PC-3 (cell line): ENCODE results near the gene AGAP1.

Experiments used
- CTCF ChIP-seq: fragments of 300-600 bp; sonication (generic); conservative IDR thresholded peaks from 2 replicates; pipeline ENCODE4 v1.5.1; 2017; ENCODE audit warnings: antibody characterized with exemption, low read depth, mild to moderate bottlenecking, low read length
- EZH2 ChIP-seq: fragments of 300-600 bp; sonication (generic); IDR thresholded peaks from one replicate; pipeline ENCODE4 v1.6.1; 2017; ENCODE audit warnings: antibody characterized with exemption, mild to moderate bottlenecking, low read length; ENCODE audit not compliant: unreplicated experiment
- EZH2phosphoT487 ChIP-seq: fragments of 300-600 bp; sonication (generic); IDR thresholded peaks from 2 replicates; pipeline ENCODE4 v1.6.1; 2018; ENCODE audit warnings: mild to moderate bottlenecking, antibody characterized with exemption, low read length, borderline replicate concordance

DNA sequence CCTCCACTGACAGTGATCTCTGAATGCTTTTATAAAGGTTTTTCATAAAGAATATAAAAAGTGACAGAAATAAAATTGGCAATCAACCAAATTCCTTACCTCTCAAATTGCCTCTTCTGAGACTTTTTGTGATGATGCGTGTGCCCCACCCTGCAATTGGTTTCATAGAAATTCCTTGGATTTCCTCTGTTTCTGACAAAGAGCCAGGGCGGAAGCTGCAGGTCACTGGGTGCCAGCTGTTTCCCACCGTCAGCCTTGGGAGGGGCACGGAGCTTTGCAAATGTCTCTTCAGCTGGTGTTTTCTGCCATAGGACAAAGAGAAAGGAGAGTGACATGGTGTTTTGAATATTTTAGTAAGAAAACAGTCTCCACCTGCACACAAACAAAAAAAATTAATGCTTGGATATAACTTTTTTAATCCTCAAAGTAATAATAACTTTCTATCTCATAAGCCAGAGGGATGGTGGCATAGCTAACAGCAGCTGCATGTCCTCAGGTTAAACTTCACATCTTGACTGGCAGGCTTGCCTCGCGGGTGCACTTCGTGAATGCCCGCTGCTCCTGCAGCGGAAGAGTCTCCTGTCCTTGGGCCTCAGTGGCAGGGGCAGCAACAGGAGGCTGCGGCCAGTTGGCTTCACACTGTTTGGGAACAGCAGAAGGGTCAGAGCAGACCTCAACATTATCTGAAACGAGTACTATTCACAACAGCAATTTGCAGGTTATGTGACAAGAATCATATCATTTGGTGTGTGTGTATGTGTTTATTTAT, 24.7 kb downstream of the AGAP1 start:
- TF ChIP-seq CTCF = no peak
- TF ChIP-seq EZH2 = no peak
- no peak for TF ChIP-seq EZH2phosphoT487
